Spleen (tissue), 7 donors: ENCODE measurements around the gene PPP3CA.

Experiments
- POLR2A ChIP-seq, 3 donors: fragments of 450-650 bp; IDR thresholded peaks; one replicate each; pipeline ENCODE4 v1.5.1; 2017; ENCODE audit warnings: antibody characterized with exemption in 3 of 3, mild to moderate bottlenecking in 1 of 3
- POLR2AphosphoS5 ChIP-seq, 3 donors: sonication (generic); formaldehyde crosslinking; IDR thresholded peaks; one replicate each; pipeline ENCODE4 v1.5.1; 2017; ENCODE audit warnings: antibody characterized with exemption in 3 of 3
- TF ChIP-seq, protein P1 (sequence below), 11 experiments: fragments of 200-600 bp in 7 of 11; fragments of 450-650 bp in 4 of 11; sonication (generic) in 4 of 11; IDR thresholded peaks in 8 of 11; conservative IDR thresholded peaks in 3 of 11; 1 replicate in 7 of 11; 2 replicates in 4 of 11; pipeline versions ENCODE4 v1.4.0 to v1.8.0; 2016 to 2021; ENCODE audit warnings: antibody characterized with exemption in 11 of 11, inconsistent platforms in 4 of 11, mild to moderate bottlenecking in 1 of 11
- donor health status: DM: no; HTN: no; CAD: no; lungs with moderate emphysema.
- donor health status: DM: no; HTN: no; CAD: no.
- donor health status: DM: no; HTN: no; CAD: no.

- TF ChIP-seq, protein P1, sequence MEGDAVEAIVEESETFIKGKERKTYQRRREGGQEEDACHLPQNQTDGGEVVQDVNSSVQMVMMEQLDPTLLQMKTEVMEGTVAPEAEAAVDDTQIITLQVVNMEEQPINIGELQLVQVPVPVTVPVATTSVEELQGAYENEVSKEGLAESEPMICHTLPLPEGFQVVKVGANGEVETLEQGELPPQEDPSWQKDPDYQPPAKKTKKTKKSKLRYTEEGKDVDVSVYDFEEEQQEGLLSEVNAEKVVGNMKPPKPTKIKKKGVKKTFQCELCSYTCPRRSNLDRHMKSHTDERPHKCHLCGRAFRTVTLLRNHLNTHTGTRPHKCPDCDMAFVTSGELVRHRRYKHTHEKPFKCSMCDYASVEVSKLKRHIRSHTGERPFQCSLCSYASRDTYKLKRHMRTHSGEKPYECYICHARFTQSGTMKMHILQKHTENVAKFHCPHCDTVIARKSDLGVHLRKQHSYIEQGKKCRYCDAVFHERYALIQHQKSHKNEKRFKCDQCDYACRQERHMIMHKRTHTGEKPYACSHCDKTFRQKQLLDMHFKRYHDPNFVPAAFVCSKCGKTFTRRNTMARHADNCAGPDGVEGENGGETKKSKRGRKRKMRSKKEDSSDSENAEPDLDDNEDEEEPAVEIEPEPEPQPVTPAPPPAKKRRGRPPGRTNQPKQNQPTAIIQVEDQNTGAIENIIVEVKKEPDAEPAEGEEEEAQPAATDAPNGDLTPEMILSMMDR (IDR thresholded peaks at IDR 0.05 in 8 of 11, conservative IDR thresholded peaks at IDR 0.05 in 3 of 11) = no peak
- TF ChIP-seq POLR2AphosphoS5 (IDR thresholded peaks at IDR 0.05) (no peak), POLR2A (IDR thresholded peaks at IDR 0.05) (no peak)
Measured at GRCh38 chr4:100983426-100983825, 363.9 kb downstream of the PPP3CA start.
